Left hindlimb (tissue), 1 donor: ENCODE data around the gene PRDM16.
"Not testable (repeated sequence)": the region's sequence is repeated elsewhere in the genome, so short reads cannot be mapped to it uniquely, and the experiment has no call there.

ENCODE experiments used
- DNase-seq: peaks from one replicate; pipeline ENCODE4 v3.0.0-alpha.2; 2018

The PRDM16 gene

GRCh38 chr1:3267550-3268270 lies 198.7 kb downstream of the PRDM16 start:
- DNase-seq, result no peak

- no peak for DNase-seq
These were observed 199.3 kb downstream of the PRDM16 start for GRCh38 chr1:3268281-3268680.

GRCh38 chr1:3270403-3271245 lies 201.6 kb downstream of the PRDM16 start:
- no peak for DNase-seq

GRCh38 chr1:3271866-3272265 lies 202.9 kb downstream of the PRDM16 start:
- DNase-seq, result no peak

GRCh38 chr1:3272321-3273045 lies 203.5 kb downstream of the PRDM16 start:
- DNase-seq, result no peak

GRCh38 chr1:3273447-3273846 lies 204.4 kb downstream of the PRDM16 start:
- no peak for DNase-seq

- no peak for DNase-seq
These were observed 206.0 kb downstream of the PRDM16 start for GRCh38 chr1:3274972-3275371.

- no peak for DNase-seq
These were observed 206.7 kb downstream of the PRDM16 start for GRCh38 chr1:3275471-3276340.

- DNase-seq, result no peak
These were observed 207.4 kb downstream of the PRDM16 start for GRCh38 chr1:3276341-3276800.

GRCh38 chr1:3277011-3277471 lies 208.0 kb downstream of the PRDM16 start:
- DNase-seq, result no peak

GRCh38 chr1:3277623-3278022 lies 208.6 kb downstream of the PRDM16 start:
- DNase-seq, result no peak

GRCh38 chr1:3278416-3279181 lies 209.6 kb downstream of the PRDM16 start:
- no peak for DNase-seq

- no peak for DNase-seq
These were observed 210.1 kb downstream of the PRDM16 start for GRCh38 chr1:3279182-3279470.

GRCh38 chr1:3281735-3282134 lies 212.7 kb downstream of the PRDM16 start:
- DNase-seq, result no peak

- DNase-seq, result no peak
These were observed 213.2 kb downstream of the PRDM16 start for GRCh38 chr1:3282186-3282585.

- no peak for DNase-seq
These were observed 213.8 kb downstream of the PRDM16 start for GRCh38 chr1:3282656-3283430.

GRCh38 chr1:3283849-3284248 lies 214.8 kb downstream of the PRDM16 start:
- DNase-seq, result no peak

GRCh38 chr1:3284691-3285090 lies 215.7 kb downstream of the PRDM16 start:
- DNase-seq, result no peak

- DNase-seq, result no peak
These were observed 216.2 kb downstream of the PRDM16 start for GRCh38 chr1:3285106-3285740.

- not testable (repeated sequence) for DNase-seq
These were observed 218.1 kb downstream of the PRDM16 start for GRCh38 chr1:3287095-3287494.
